Type B pancreatic cell (in vitro differentiated cells): Measurements from ENCODE around the gene FAM110D. TPM values are rescaled to one million over a fixed set of nuclear protein-coding genes. Genes with fewer than 3 reads are reported as not detected.

Experiments used
- DNase-seq: peaks from one replicate; pipeline ENCODE4 v3.0.0; 2021; ENCODE audit warnings: mixed read lengths; ENCODE audit not compliant: unreplicated experiment; ENCODE audit errors: extremely low spot score
- H3K27ac Mint-ChIP-seq: 2 replicates; pipeline ENCODE4 v1.8.0; 2021; ENCODE audit warnings: mild to moderate bottlenecking, mixed read lengths
- H3K27me3 Mint-ChIP-seq: 2 replicates; pipeline ENCODE4 v1.8.0; 2021; ENCODE audit warnings: mixed read lengths
- H3K36me3 Mint-ChIP-seq: 2 replicates; pipeline ENCODE4 v1.8.0; 2021; ENCODE audit warnings: mixed read lengths
- H3K4me1 Mint-ChIP-seq: one replicate; pipeline ENCODE4 v1.8.0; 2021; ENCODE audit warnings: mixed read lengths; ENCODE audit not compliant: unreplicated experiment
- H3K4me3 Mint-ChIP-seq: 2 replicates; pipeline ENCODE4 v1.8.0; 2021; ENCODE audit warnings: mild to moderate bottlenecking, mixed read lengths
- H3K9me3 Mint-ChIP-seq: 2 replicates; pipeline ENCODE4 v1.8.0; 2021; ENCODE audit warnings: mixed read lengths
- total RNA-seq: library from RNA; stranded (reverse); gene quantifications from 2 replicates; pipeline ENCODE4 v1.2.1, GENCODE V29; 2021; ENCODE audit warnings: low replicate concordance
- TF ChIP-seq, protein P1 (sequence below): fragments of 200-600 bp; sonication (generic); conservative IDR thresholded peaks from 2 replicates; pipeline ENCODE4 v1.5.0; 2021; ENCODE audit warnings: antibody characterized with exemption, mild to moderate bottlenecking

The FAM110D gene
- total RNA-seq, 1 donor from 2014 or later: 1.4 TPM

DNA sequence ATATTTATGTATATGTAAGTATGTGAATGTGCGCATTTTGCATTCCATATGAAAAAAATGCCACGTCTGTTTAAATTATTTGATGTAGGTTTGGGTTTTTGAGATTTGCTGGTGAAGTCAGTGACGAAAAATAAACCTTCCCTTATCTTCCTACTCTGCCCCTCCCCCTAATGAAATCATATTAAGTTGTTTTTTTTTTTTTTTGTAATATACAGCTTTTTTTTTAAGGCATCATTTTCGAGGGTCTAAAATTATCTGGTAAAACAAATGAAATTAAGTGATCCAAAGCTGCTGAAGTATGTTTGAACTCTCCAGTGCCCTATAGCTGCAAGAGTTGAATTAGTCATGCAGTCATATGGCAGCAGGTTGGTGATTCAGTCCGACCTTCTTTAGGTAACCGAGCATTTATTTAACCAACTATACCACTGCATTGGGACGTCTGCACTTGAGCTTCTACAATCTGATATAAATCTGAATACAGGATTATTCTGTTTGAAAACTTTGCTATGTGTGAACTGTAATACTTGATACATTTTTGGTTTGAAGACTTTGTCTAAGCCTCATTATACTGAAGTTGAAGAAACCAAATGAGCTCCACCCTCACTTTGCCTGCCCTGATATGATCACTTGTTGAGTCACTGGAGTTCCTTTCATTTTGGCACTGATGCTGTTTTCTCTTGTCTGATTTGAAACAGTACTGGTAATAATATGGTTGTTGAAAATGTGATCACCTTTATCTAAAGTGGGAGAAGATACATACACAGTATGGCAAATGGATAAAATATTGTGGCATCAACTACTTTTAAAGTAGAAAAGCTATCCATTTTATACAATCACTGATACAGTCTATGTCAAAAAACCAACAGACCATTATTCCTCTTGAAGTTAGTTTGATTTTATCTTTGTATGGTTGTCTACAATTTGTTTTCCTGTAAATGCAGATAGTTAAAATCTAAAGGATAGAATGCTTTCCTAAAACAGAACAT lies 35.6 kb upstream of the FAM110D start:
- Mint-ChIP-seq H3K36me3 (peaks cover 14% of the 10 kb centered on the region), H3K4me3 (no peak overlapping the region), H3K4me1 (peaks cover 22% of the 10 kb centered on the region), H3K27ac (peak overlapping the region; percentile 6), H3K9me3 (no peaks in the 10 kb centered on the region), H3K27me3 (no peaks in the 10 kb centered on the region)
- DNase-seq: no peak
- TF ChIP-seq, protein P1, sequence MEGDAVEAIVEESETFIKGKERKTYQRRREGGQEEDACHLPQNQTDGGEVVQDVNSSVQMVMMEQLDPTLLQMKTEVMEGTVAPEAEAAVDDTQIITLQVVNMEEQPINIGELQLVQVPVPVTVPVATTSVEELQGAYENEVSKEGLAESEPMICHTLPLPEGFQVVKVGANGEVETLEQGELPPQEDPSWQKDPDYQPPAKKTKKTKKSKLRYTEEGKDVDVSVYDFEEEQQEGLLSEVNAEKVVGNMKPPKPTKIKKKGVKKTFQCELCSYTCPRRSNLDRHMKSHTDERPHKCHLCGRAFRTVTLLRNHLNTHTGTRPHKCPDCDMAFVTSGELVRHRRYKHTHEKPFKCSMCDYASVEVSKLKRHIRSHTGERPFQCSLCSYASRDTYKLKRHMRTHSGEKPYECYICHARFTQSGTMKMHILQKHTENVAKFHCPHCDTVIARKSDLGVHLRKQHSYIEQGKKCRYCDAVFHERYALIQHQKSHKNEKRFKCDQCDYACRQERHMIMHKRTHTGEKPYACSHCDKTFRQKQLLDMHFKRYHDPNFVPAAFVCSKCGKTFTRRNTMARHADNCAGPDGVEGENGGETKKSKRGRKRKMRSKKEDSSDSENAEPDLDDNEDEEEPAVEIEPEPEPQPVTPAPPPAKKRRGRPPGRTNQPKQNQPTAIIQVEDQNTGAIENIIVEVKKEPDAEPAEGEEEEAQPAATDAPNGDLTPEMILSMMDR: no peak

DNA sequence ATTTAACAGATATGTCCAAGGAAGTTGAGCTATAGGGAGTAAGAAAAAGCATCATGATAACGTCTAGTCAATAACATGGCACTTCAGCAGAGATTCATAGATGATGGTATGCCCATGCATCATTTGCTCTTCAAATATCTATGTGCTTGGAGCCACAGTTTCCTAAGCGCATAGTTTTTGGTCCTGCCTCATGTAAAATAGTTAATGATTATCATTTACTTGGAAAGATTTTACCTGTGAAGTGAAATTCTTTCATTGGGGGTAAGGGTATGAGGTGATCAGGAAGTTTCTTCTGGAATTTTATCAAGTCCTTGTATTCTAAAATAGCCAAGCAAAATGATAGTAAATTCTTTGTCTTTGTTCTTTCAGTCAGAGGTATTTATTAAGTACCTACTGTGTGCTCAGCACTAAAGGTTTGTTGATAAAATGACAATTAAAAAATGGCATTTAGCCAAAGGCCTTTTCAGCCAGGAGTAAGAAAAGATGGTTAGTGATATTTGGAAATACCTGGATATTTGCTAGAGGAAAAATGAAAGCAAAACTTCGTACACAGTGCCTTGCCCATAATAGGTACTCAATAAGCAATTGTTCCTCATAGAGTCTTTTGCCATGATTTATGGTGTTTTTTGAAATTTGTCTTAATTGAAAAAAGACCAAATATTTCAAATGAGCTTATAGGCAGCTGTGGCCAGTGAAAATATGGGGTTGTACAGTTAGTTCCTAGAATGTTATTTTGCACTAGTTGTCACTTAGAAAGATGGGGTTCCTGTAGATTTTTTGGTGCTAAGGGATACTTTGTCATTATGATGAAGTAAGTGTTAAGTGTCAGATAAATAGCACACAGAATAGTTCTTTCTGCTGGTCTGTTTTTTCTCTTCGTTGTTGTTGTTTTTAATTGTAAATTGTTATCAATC lies 34.2 kb upstream of the FAM110D start:
- peak overlapping the region; percentile 12 for H3K27ac Mint-ChIP-seq
- peaks cover 26% of the 10 kb centered on the region for H3K4me1 Mint-ChIP-seq
- no peaks in the 10 kb centered on the region for H3K9me3 Mint-ChIP-seq
- peaks cover 4% of the 10 kb centered on the region for H3K36me3 Mint-ChIP-seq
- H3K27me3 Mint-ChIP-seq: no peaks in the 10 kb centered on the region
- no peak for DNase-seq
- TF ChIP-seq, protein P1: no peak
- no peak overlapping the region for H3K4me3 Mint-ChIP-seq

DNA sequence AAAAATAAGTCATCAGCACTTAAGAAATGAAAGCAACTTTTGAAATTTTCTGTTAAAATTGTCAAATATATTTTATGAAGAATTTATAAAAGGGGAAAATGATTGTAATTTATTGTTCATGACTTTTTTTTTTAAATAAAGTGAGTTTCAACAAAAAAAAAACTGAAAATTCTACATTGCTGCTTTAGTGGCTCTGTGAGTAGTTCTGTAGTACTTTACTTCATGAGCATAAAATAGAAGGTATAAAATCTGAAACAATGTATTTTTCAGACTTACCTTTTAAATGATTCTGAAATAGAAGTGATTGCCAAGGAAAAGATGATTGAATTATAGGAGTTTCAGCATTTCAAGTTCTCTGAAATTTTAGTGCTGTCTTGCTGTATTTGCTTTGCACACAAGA lies 33.5 kb upstream of the FAM110D start:
- Mint-ChIP-seq H3K27ac (peak overlapping the region; percentile 96), H3K36me3 (peaks cover 4% of the 10 kb centered on the region), H3K4me1 (peaks cover 26% of the 10 kb centered on the region), H3K4me3 (no peak overlapping the region), H3K9me3 (no peaks in the 10 kb centered on the region), H3K27me3 (no peaks in the 10 kb centered on the region)
- TF ChIP-seq, protein P1: no peak
- DNase-seq: no peak

DNA sequence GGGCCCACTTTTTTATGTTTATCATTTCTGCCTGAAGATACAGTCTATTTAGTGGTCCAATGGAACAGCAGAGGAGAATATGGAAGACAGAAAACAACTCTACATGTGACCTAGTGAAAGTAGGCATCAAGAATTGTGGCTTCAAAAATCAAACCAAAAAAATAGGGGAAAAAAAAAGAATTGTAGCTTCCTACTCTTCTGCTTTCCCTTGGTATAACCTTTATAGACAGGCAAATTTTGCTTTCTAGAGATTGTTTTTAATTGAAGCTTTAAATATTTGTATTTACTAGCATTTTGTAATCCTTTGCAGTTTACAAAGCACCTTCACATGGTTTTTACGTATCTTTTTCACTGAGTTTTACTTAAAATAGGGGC lies 32.9 kb upstream of the FAM110D start:
- Mint-ChIP-seq H3K27ac (peak overlapping the region; percentile 96), H3K4me3 (peak overlapping the region; percentile 57), H3K9me3 (no peaks in the 10 kb centered on the region), H3K36me3 (peaks cover 4% of the 10 kb centered on the region), H3K4me1 (peaks cover 26% of the 10 kb centered on the region), H3K27me3 (no peaks in the 10 kb centered on the region)
- TF ChIP-seq, protein P1: no peak
- DNase-seq: no peak

DNA sequence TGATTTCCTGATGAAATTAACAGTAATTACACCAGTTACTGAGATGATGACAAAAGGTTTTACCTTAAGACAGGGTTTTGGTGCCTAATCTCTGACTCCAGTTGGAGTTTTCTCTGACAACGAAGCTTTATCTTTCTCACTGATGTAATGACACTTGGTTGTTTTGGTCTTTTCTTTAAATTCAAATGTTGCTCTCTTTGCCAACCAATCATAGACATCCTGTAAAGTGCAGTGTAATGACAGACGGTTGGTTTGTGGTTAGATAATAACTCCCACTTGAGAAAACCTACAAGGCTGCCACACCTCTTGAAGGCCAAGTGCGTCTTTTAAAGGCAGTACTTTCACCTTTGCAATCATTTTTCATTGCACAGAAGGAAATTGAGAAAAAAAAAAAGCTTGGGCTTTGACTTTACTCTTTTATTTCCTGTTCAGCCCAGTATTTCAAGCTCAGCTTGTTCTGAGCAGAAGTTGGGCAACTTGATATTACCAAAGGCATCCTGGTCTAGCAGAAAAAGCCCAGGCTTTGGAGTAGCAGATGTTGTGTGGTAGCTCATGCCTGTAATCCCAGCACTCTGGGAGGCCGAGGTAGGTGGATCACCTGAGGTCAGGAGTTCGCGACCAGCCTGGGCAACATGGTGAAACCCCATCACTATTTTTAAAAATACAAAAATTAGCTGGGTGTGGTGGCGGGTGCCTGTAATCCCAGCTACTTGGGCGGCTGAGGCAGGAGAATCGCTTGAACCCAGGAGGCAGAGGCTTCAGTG lies 32.4 kb upstream of the FAM110D start:
- Mint-ChIP-seq H3K4me1 (peaks cover 26% of the 10 kb centered on the region), H3K27ac (peak overlapping the region; percentile 96), H3K36me3 (peaks cover 4% of the 10 kb centered on the region), H3K9me3 (no peaks in the 10 kb centered on the region), H3K27me3 (no peaks in the 10 kb centered on the region), H3K4me3 (peak overlapping the region; percentile 57)
- no peak for DNase-seq
- TF ChIP-seq, protein P1: no peak
